MG63 (cell line): ENCODE measurements around the gene COQ4. TPM values are rescaled to one million over a fixed set of nuclear protein-coding genes. Genes with fewer than 3 reads are reported as not detected.

Experiments used
- DNase-seq: peaks from one replicate; pipeline ENCODE4 v3.0.0-alpha.2; 2020
- H3K27me3 ChIP-seq: fragments of 250-450 bp; sonication (Bioruptor Pico); 2 replicates; pipeline ENCODE4 v1.5.1; 2020; ENCODE audit warnings: mild to moderate bottlenecking, moderate library complexity
- H3K36me3 ChIP-seq: fragments of 250-450 bp; sonication (Bioruptor Pico); 2 replicates; pipeline ENCODE4 v1.5.1; 2020; ENCODE audit warnings: mild to moderate bottlenecking, moderate library complexity
- H3K4me3 ChIP-seq: fragments of 250-450 bp; sonication (Bioruptor Pico); 2 replicates; pipeline ENCODE4 v1.5.1; 2020; ENCODE audit warnings: mild to moderate bottlenecking, moderate library complexity
- H3K9me3 ChIP-seq: fragments of 250-450 bp; sonication (Bioruptor Pico); 2 replicates; pipeline ENCODE4 v1.5.1; 2020; ENCODE audit warnings: mild to moderate bottlenecking, moderate library complexity
- total RNA-seq: library from RNA; depleted of rRNA; stranded (reverse); fragments of >200 nt; shearing (Covaris generic); gene quantifications from 2 replicates; pipeline ENCODE4 v1.2.3, GENCODE V29; 2014; ENCODE audit warnings: low replicate concordance

The COQ4 gene
- total RNA-seq, 1 experiment from 2014 or later = 36.6 TPM

- H3K4me3 ChIP-seq = no peak overlapping the region
- H3K9me3 ChIP-seq = no peaks in the 10 kb centered on the region
- H3K36me3 ChIP-seq = no peaks in the 10 kb centered on the region
- no peaks in the 10 kb centered on the region for H3K27me3 ChIP-seq
- DNase-seq = peak; percentile 16
These were observed 36.2 kb downstream of the COQ4 start for GRCh38 chr9:128358861-128359260.

- DNase-seq = no peak
- Histone ChIP-seq H3K27me3 (no peaks in the 10 kb centered on the region), H3K36me3 (no peaks in the 10 kb centered on the region), H3K4me3 (no peak overlapping the region), H3K9me3 (no peaks in the 10 kb centered on the region)
These were observed 38.2 kb downstream of the COQ4 start for GRCh38 chr9:128360826-128361225.

DNA sequence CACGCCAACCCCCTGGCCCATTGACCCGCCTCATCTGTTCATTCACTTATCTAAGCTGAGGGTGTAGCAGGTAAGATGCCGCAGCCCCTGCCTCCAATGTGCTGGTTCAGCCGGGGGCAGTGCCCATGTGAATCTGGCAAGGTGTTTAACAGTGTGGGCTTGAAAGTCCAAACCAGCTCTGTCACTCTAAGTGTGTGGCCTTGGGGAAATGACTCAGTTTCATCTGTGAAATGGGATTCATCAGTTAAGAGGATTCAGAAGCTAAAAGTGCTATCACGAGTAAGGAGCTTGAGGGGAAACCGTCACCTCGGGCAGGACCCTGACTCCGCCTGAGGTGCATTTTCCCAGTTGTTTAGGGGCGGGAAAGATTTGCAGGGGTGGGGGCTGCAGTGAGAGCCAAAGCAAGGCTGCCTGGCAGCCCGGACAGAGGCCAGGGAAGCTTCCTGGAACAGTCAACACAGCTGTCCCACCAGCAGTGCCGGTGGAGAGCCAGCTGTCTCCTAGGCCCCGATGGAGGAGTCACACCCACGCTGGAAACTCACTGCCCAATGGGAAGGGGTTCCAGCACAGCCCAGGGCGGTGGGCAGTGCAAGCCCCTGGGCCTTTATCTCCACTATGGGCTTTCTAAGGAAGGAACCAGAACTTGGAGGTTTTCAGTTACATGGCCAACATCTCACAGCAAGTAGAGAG lies 38.8 kb downstream of the COQ4 start:
- DNase-seq = peak; percentile 15
- H3K36me3 ChIP-seq = no peaks in the 10 kb centered on the region
- no peak overlapping the region for H3K4me3 ChIP-seq
- H3K27me3 ChIP-seq = no peaks in the 10 kb centered on the region
- H3K9me3 ChIP-seq = no peaks in the 10 kb centered on the region

GRCh38 chr9:128361986-128362646 lies 39.5 kb downstream of the COQ4 start:
- Histone ChIP-seq H3K36me3 (no peaks in the 10 kb centered on the region), H3K4me3 (peak overlapping the region; percentile 29), H3K27me3 (no peaks in the 10 kb centered on the region), H3K9me3 (no peaks in the 10 kb centered on the region)
- DNase-seq = peak; percentile 75

DNA sequence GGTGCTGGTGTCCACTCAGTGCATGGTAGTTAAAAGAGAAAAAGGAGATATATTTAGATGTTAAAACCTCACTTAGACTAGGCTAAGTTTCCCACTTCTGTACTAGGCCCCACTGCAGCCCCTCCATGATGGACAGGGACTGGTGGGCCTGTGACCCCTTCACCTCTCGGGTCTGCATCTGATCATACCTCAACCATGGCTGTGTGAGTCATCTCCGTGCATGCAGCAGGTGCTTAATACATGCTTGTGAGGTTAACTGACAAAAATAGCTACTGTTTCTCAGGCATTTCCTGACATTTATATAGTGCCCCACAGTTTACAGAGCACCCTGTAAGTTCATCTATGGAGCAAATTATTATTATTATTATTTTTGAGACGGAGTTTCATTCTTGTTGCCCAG lies 40.1 kb downstream of the COQ4 start:
- H3K4me3 ChIP-seq = no peak overlapping the region
- no peak for DNase-seq
- H3K27me3 ChIP-seq = no peaks in the 10 kb centered on the region
- no peaks in the 10 kb centered on the region for H3K9me3 ChIP-seq
- H3K36me3 ChIP-seq = no peaks in the 10 kb centered on the region

- Histone ChIP-seq H3K27me3 (no peaks in the 10 kb centered on the region), H3K9me3 (no peaks in the 10 kb centered on the region), H3K36me3 (no peaks in the 10 kb centered on the region), H3K4me3 (no peak overlapping the region)
- DNase-seq = no peak
These were observed 42.9 kb downstream of the COQ4 start for GRCh38 chr9:128365525-128365924.

- no peak overlapping the region for H3K4me3 ChIP-seq
- H3K36me3 ChIP-seq = peaks cover 5% of the 10 kb centered on the region
- H3K9me3 ChIP-seq = no peaks in the 10 kb centered on the region
- no peak for DNase-seq
- no peaks in the 10 kb centered on the region for H3K27me3 ChIP-seq
These were observed 46.5 kb downstream of the COQ4 start for GRCh38 chr9:128369024-128369706.

- no peak for DNase-seq
- Histone ChIP-seq H3K27me3 (no peaks in the 10 kb centered on the region), H3K9me3 (no peaks in the 10 kb centered on the region), H3K36me3 (peaks cover 11% of the 10 kb centered on the region), H3K4me3 (peak overlapping the region; percentile 72)
These were observed 47.7 kb downstream of the COQ4 start for GRCh38 chr9:128370367-128370751.

DNA sequence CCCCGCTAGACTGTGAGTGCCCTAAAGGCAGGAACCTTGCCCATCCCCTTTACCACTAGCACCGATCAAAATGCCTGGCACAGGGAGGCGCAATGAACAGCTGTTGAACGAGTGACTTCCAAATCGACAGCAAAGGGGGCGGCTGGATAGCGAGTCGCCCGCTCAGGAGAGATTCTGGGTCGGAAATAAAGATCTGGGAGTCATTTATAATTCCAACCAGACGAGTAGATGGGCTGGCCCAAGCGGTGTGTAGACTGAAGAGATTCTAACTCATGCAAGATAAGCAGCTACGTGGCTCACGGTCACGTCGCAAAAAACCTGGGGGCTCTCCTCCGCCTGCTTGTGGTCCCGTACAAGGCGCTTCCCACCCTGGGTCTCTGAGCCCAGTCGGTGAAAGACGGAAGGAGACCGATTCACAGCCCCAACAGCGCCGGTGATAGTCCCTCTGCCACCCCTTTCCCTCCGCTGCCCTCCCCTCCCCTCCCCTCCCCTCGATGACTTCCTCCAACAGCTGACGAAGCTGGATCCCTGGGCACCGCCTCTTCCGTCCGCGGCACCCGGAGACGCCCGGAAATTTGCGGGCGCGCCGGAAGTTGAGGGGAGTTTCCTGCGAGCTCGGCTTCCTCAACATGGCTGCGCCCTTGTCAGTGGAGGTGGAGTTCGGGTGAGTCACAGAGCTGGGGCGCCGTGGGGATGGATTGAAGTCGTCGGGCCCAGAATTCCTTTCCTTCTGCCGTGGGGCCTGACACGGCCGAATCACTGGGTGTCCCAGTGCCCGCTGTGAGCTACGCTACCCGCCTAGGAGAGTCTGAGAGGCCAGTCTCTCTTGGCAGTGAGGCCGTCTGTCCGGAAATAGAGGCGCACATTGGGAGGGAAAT lies 48.4 kb downstream of the COQ4 start, which contains the start of gene URM1:
URM1 (plus strand) TSS at position 623 of the 878 bp plus-strand sequence; CDS start at position 630, 7 bp downstream.
- peak within 1 kb of the TSS; percentile 72 for H3K4me3 ChIP-seq
- peak; percentile 97 for DNase-seq
- H3K9me3 ChIP-seq = no peaks in the 10 kb centered on the region
- peaks cover 11% of the 10 kb centered on the region for H3K36me3 ChIP-seq
- H3K27me3 ChIP-seq = no peaks in the 10 kb centered on the region

- Histone ChIP-seq H3K4me3 (peak overlapping the region; percentile 72), H3K36me3 (peaks cover 11% of the 10 kb centered on the region), H3K27me3 (no peaks in the 10 kb centered on the region), H3K9me3 (no peaks in the 10 kb centered on the region)
- DNase-seq = no peak
These were observed 49.0 kb downstream of the COQ4 start for GRCh38 chr9:128371630-128372117.

GRCh38 chr9:128372188-128372641 lies 49.6 kb downstream of the COQ4 start:
- Histone ChIP-seq H3K27me3 (no peaks in the 10 kb centered on the region), H3K9me3 (no peaks in the 10 kb centered on the region), H3K4me3 (peak overlapping the region; percentile 72), H3K36me3 (peaks cover 11% of the 10 kb centered on the region)
- no peak for DNase-seq

- DNase-seq = no peak
- Histone ChIP-seq H3K36me3 (peaks cover 13% of the 10 kb centered on the region), H3K9me3 (no peaks in the 10 kb centered on the region), H3K27me3 (no peaks in the 10 kb centered on the region), H3K4me3 (no peak overlapping the region; the same call in 1 of the 2 replicates)
These were observed 50.1 kb downstream of the COQ4 start for GRCh38 chr9:128372784-128373183.

GRCh38 chr9:128374221-128374675 lies 51.6 kb downstream of the COQ4 start:
- peaks cover 16% of the 10 kb centered on the region for H3K36me3 ChIP-seq
- H3K27me3 ChIP-seq = no peaks in the 10 kb centered on the region
- no peaks in the 10 kb centered on the region for H3K9me3 ChIP-seq
- no peak overlapping the region for H3K4me3 ChIP-seq
- DNase-seq = no peak

GRCh38 chr9:128375865-128376264 lies 53.2 kb downstream of the COQ4 start:
- Histone ChIP-seq H3K4me3 (no peak overlapping the region), H3K36me3 (peaks cover 16% of the 10 kb centered on the region), H3K9me3 (no peaks in the 10 kb centered on the region), H3K27me3 (no peaks in the 10 kb centered on the region)
- no peak for DNase-seq

- Histone ChIP-seq H3K4me3 (no peak overlapping the region), H3K9me3 (no peaks in the 10 kb centered on the region), H3K27me3 (no peaks in the 10 kb centered on the region), H3K36me3 (peaks cover 13% of the 10 kb centered on the region)
- peak; percentile 15 for DNase-seq
These were observed 59.6 kb downstream of the COQ4 start for GRCh38 chr9:128382261-128382660.

DNA sequence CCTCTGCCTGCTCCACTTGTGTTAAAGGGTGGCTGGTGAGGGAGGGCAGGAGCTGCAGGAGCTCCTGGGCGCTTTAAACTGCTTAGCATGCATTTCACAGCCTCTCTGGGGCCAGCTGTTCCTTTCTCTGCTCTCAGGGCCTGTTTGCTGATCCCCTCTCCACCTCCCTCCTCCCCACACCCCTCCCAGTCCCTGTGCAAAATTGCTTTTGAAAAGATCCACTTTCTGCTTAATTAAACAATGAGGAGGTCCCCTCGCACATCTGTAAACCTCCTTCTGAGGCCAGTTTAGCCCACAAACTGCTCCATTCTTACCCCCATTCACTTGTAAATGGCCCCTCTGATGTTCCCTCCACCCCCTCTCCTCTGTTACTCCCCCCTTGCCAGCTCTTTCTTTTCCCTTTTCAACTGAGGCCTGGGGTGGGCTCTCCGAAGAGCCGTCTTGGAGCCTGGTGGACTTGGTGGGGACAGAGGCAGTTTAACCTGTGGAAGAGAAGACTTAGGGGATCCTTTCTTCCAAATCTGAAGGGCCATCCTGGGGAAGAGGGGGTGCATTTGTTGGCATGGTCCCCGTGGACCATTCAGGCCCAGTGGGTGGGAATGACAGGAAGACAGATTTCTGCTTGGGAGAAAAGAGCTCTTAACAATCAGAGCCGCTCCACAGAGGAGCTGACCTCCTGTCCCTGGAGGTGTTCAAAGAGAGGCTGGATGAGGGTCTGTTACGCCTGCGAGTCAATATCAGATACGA lies 60.5 kb downstream of the COQ4 start:
- Histone ChIP-seq H3K9me3 (no peaks in the 10 kb centered on the region), H3K27me3 (no peaks in the 10 kb centered on the region), H3K4me3 (no peak overlapping the region), H3K36me3 (peaks cover 8% of the 10 kb centered on the region)
- no peak for DNase-seq
